Measurements from ENCODE around the gene RAB20. TPM values are rescaled to one million over a fixed set of nuclear protein-coding genes. Genes with fewer than 3 reads are reported as not detected.

The RAB20 gene
- total and polyA plus RNA-seq, 10 of the 15 experiments (the other 5 are each of a cell fraction or from before 2014, with no cell fraction given) = 0.48 to 33.1 (median 9.6) TPM

GRCh38 chr13:110568612-110569011 is 7.1 kb upstream of the RAB20 start:
- no peak for TF ChIP-seq CEBPB (IDR thresholded peaks at IDR 0.05; ENCODE audit: borderline replicate concordance in 1 of 2, low read depth in 2 of 2, low read length in 2 of 2)
- no peak for TF ChIP-seq LARP7 (IDR thresholded peaks at IDR 0.05)
- no peak for TF ChIP-seq ZBTB11 (CRISPR knock-in tag; IDR thresholded peaks at IDR 0.05)
- TF ChIP-seq TCF7 (IDR thresholded peaks at IDR 0.05; ENCODE audit: borderline replicate concordance) = no peak
- TF ChIP-seq HDGF (IDR thresholded peaks at IDR 0.05) = no peak
- TF ChIP-seq PAX8 (IDR thresholded peaks at IDR 0.05) = no peak
- TF ChIP-seq CBX5 (IDR thresholded peaks at IDR 0.05; ENCODE audit: low read depth) = no peak
- no peak for TF ChIP-seq TCF3 (IDR thresholded peaks at IDR 0.05; ENCODE audit: borderline replicate concordance, insufficient read depth, low read depth, low read length)
- no peak for TF ChIP-seq SMARCA5 (IDR thresholded peaks at IDR 0.05)
- no peak for TF ChIP-seq USF1 (IDR thresholded peaks at IDR 0.05; ENCODE audit: borderline replicate concordance, extremely low read length, insufficient read depth, low read depth, low read length)
- no peak for TF ChIP-seq MYC (IDR thresholded peaks at IDR 0.05; ENCODE audit: insufficient read depth, insufficient read length, insufficient replicate concordance, low read length, severe bottlenecking)
- no peak for TF ChIP-seq E4F1 (IDR thresholded peaks at IDR 0.05; ENCODE audit: borderline replicate concordance, partially characterized antibody)
- no peak for TF ChIP-seq CREM (IDR thresholded peaks at IDR 0.05; ENCODE audit: low read depth)
- no peaks in the 10 kb centered on the region for H3K4me1 ChIP-seq (ENCODE audit: control insufficient read depth, insufficient read depth, low read length)
- ChIA-PET CTCF (interaction anchor here (1.1 kb wide), 1 partner anchor 113 kb away, joined by 3 read pairs; no protein-coding TSS in a partner anchor), SMC1A (ENCODE audit: uncharacterized antibody, unreplicated experiment) (no interaction called here), RAD21 (ENCODE audit: unreplicated experiment) (interaction anchor here (0.5 kb wide), 1 partner anchor 99 kb away, joined by 3 read pairs; no protein-coding TSS in a partner anchor), POLR2A (interaction anchor here (1.1 kb wide), 1 partner anchor 137 kb away, joined by 3 read pairs; the partner anchor contains the start of gene CARS2)
- H2AFZ ChIP-seq (ENCODE audit: control insufficient read depth, low read depth, low read length) = no peak overlapping the region
- 64% methylated on average over 3 of the region's 3 CpGs for WGBS (ENCODE audit: insufficient coverage, insufficient replicate concordance, low lambda C conversion rate, missing lambda C conversion rate)
- no TSS peak for BruUV-seq (replicated peaks)
- H3K27ac ChIP-seq (ENCODE audit: control insufficient read depth, insufficient read depth) = no peak overlapping the region
- no peak for FAIRE-seq
- no peaks in the 10 kb centered on the region for H3K9me3 ChIP-seq (replicated peaks; ENCODE audit: control insufficient read depth, insufficient read depth, low read length)
- H3K4me3 ChIP-seq = no peak overlapping the region
- no peak overlapping the region for H3K4me2 ChIP-seq (ENCODE audit: control insufficient read depth, insufficient read depth)
- DNase-seq (ENCODE audit: low read depth, low spot score) = no peak
- in situ Hi-C loops (cut with MboI) = no loop called here
- intact Hi-C loops (cut with micrococcal nuclease; ENCODE audit: unreplicated experiment) = loop anchor here (10.0 kb wide), 1 partner anchor 434 kb away; no protein-coding TSS in a partner anchor
- H3K36me3 ChIP-seq (ENCODE audit: control insufficient read depth in 2 of 2, insufficient read depth in 2 of 2, low read length in 1 of 2) = no peaks in the 10 kb centered on the region
- no peaks in the 10 kb centered on the region; a peak in 1 of 4 replicates for H3K27me3 ChIP-seq (replicated peaks in 1 of 2; ENCODE audit: control insufficient read depth in 2 of 2, insufficient read depth in 2 of 2, low read length in 1 of 2)
- no peaks in the 10 kb centered on the region for H3K79me2 ChIP-seq (ENCODE audit: control insufficient read depth, insufficient read depth, low read length)
- no peaks in the 10 kb centered on the region for H4K20me1 ChIP-seq (ENCODE audit: control insufficient read depth, insufficient read depth)
- H3K9ac ChIP-seq (ENCODE audit: control insufficient read depth, insufficient read depth, low read length) = no peak overlapping the region
- no peak for ATAC-seq
